Left ventricle myocardium inferior (tissue), 1 donor: ENCODE measurements around the gene PRKCE. TPM values are rescaled to one million over a fixed set of nuclear protein-coding genes. Genes with fewer than 3 reads are reported as not detected.

Source experiments
- DNase-seq: peaks from one replicate; pipeline ENCODE4 v3.0.0-alpha.2; 2020
- H3K27ac ChIP-seq: fragments of 200-600 bp; replicated peaks from 2 replicates; pipeline ENCODE4 v1.8.0; 2021
- H3K27me3 ChIP-seq: fragments of 200-600 bp; 2 replicates; pipeline ENCODE4 v1.8.0; 2021; ENCODE audit warnings: low read depth
- H3K36me3 ChIP-seq: fragments of 200-600 bp; 2 replicates; pipeline ENCODE4 v1.8.0; 2021
- H3K4me1 ChIP-seq: fragments of 200-600 bp; 2 replicates; pipeline ENCODE4 v1.8.0; 2021
- H3K4me3 ChIP-seq: fragments of 200-600 bp; 2 replicates; pipeline ENCODE4 v1.8.0; 2021; ENCODE audit warnings: mild to moderate bottlenecking, moderate library complexity
- H3K9me3 ChIP-seq: fragments of 200-600 bp; replicated peaks from 2 replicates; pipeline ENCODE4 v1.8.0; 2021
- CTCF ChIP-seq: fragments of 200-600 bp; IDR thresholded peaks from 2 replicates; pipeline ENCODE4 v1.8.0; 2021; ENCODE audit warnings: antibody characterized with exemption, mild to moderate bottlenecking, borderline replicate concordance
- intact Hi-C: fragments of 100-400 bp; cut with micrococcal nuclease; formaldehyde crosslinking; loops from one replicate; pipeline ENCODE4 v1.11.0; 2022
- total RNA-seq: library from RNA; stranded (reverse); fragmentation: NEBNext Ultra II Directional; extraction: Animal tissue kit (Norgen Biotek cat#: 25700); gene quantifications from one replicate; pipeline ENCODE4 v1.2.1, GENCODE V29; 2021
- donor health status: DM: no; HTN: yes; CAD: no; lungs with severe emphysema.

Gene PRKCE
- total RNA-seq, 1 donor from 2014 or later = 14.7 TPM

GRCh38 chr2:45699032-45699658 lies 47.7 kb downstream of the PRKCE start:
- intact Hi-C loops = no loop called here
- Histone ChIP-seq H3K27me3 (no peaks in the 10 kb centered on the region), H3K4me1 (peaks cover 48% of the 10 kb centered on the region), H3K9me3 (no peaks in the 10 kb centered on the region), H3K4me3 (no peak overlapping the region), H3K27ac (no peak overlapping the region), H3K36me3 (no peaks in the 10 kb centered on the region)
- no peak for DNase-seq
- TF ChIP-seq CTCF = no peak

GRCh38 chr2:45700407-45701013 lies 49.0 kb downstream of the PRKCE start:
- Histone ChIP-seq H3K9me3 (no peaks in the 10 kb centered on the region), H3K4me3 (no peak overlapping the region), H3K27ac (no peak overlapping the region), H3K27me3 (no peaks in the 10 kb centered on the region), H3K36me3 (no peaks in the 10 kb centered on the region), H3K4me1 (peaks cover 60% of the 10 kb centered on the region)
- no peak for TF ChIP-seq CTCF
- intact Hi-C loops = no loop called here
- DNase-seq = no peak

DNA sequence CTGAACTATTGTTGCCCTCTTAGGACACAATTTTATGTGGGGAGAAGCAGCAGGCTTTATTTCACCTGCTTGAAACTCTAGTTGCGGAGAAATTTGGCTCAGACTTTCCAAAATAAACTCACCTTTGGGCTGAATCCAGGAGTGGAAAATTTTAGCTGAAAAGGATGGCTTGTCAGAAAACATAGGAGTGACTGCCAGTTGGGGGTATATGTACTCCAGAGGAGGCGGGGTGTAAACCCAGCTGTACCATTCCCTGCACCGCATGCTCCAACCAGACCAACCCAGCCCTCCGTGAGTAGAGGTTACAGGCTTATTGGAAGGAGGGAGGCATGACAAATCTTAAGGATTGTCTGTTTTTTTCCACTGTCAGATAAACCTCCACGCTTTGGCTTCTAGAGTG lies 53.8 kb downstream of the PRKCE start:
- intact Hi-C loops = no loop called here
- Histone ChIP-seq H3K27me3 (no peaks in the 10 kb centered on the region), H3K4me1 (peaks cover 57% of the 10 kb centered on the region), H3K36me3 (peaks cover 8% of the 10 kb centered on the region), H3K27ac (no peak overlapping the region), H3K9me3 (no peaks in the 10 kb centered on the region), H3K4me3 (no peak overlapping the region)
- DNase-seq = no peak
- TF ChIP-seq CTCF = no peak

- no peak for TF ChIP-seq CTCF
- H3K9me3 ChIP-seq = no peaks in the 10 kb centered on the region
- no peak for DNase-seq
- peaks cover 8% of the 10 kb centered on the region for H3K36me3 ChIP-seq
- intact Hi-C loops = no loop called here
- no peaks in the 10 kb centered on the region for H3K27me3 ChIP-seq
- H3K4me1 ChIP-seq = peaks cover 50% of the 10 kb centered on the region
- no peak overlapping the region for H3K27ac ChIP-seq
- no peak overlapping the region for H3K4me3 ChIP-seq
Measured at GRCh38 chr2:45706033-45706432, 54.6 kb downstream of the PRKCE start.

DNA sequence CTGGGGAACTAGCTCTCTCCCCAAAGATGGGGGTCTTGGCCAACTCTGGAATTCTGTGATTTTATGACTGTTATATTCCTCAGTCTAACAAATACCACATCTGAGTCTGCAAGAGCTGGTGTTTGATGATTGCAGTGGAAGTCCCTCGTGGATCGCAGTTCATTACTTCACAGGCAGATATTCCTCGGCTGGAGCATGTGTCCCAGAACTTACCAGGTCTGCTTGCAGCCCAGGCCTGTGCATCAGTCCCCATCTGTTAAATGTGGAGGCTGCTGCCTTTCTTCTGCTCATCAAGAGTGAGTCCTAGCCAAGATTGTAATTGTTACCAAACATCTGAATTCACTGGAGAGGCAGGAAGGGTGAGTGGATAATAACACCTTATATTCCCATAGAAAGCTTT lies 55.5 kb downstream of the PRKCE start:
- H3K4me3 ChIP-seq = no peak overlapping the region
- no peaks in the 10 kb centered on the region for H3K9me3 ChIP-seq
- H3K27me3 ChIP-seq = no peaks in the 10 kb centered on the region
- H3K27ac ChIP-seq = no peak overlapping the region
- no peak for DNase-seq
- intact Hi-C loops = no loop called here
- H3K36me3 ChIP-seq = peaks cover 8% of the 10 kb centered on the region
- peaks cover 50% of the 10 kb centered on the region for H3K4me1 ChIP-seq
- TF ChIP-seq CTCF = no peak
